Measurements from ENCODE around the gene FAAP100.

DNA sequence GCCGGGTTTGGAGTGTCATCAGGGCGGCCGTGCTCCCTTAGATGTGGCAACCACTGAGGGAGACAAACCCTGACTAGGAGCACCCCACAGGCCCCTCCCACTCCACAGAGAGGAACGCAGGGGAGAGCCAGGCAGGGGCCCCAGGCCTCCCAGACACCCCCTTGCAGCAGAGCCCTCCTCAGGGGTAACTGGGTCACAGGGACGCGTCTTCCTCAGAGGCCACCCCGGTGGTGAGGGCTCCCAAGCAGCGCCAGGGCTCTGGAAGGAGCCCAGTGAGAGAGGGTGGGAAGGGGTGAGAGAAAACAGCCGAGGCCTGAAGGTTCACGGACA, 12.6 kb downstream of the FAAP100 start:
- TF ChIP-seq POLR2A (IDR thresholded peaks at IDR 0.05) = no peak
- TF ChIP-seq, protein P1, sequence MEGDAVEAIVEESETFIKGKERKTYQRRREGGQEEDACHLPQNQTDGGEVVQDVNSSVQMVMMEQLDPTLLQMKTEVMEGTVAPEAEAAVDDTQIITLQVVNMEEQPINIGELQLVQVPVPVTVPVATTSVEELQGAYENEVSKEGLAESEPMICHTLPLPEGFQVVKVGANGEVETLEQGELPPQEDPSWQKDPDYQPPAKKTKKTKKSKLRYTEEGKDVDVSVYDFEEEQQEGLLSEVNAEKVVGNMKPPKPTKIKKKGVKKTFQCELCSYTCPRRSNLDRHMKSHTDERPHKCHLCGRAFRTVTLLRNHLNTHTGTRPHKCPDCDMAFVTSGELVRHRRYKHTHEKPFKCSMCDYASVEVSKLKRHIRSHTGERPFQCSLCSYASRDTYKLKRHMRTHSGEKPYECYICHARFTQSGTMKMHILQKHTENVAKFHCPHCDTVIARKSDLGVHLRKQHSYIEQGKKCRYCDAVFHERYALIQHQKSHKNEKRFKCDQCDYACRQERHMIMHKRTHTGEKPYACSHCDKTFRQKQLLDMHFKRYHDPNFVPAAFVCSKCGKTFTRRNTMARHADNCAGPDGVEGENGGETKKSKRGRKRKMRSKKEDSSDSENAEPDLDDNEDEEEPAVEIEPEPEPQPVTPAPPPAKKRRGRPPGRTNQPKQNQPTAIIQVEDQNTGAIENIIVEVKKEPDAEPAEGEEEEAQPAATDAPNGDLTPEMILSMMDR (IDR thresholded peaks at IDR 0.05 in 4 of 5, conservative IDR thresholded peaks at IDR 0.05 in 1 of 5) = no peak
